ENCODE measurements around the gene ITIH3.

Gene ITIH3

GRCh38 chr3:52793702-52794611, 639 bp upstream of the ITIH3 start:
- DNase-seq, result no peak

DNA sequence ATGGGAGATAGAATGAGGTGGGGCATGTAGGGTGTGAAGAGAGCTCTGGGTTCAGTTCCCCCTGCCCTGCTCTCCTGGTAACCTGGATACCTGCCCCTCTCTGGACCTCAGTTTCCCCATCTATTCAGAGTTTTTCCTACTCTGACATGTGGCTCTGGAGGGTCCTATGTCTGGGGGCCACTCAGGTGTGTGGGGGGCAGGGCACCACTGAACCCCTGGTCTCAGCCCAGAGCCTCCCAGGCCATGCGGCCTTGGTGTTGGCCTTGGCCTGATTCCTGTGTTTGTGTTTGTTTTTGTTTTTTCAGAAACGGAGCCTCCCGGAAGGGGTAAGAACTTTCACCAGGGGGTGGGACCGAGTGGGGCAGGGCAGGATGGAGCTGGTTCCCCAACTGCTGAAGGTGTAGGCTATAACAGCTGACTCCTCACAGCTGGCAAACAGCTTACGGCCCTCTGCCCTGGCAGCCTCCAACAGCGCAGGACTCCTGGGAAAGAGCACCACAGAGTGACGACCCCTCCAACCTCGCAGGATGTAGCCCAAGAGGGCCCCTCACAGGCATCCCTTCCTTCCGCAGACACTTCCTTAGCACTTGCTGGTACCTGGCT, 803 bp downstream of the ITIH3 start:
- DNase-seq, result no peak

DNA sequence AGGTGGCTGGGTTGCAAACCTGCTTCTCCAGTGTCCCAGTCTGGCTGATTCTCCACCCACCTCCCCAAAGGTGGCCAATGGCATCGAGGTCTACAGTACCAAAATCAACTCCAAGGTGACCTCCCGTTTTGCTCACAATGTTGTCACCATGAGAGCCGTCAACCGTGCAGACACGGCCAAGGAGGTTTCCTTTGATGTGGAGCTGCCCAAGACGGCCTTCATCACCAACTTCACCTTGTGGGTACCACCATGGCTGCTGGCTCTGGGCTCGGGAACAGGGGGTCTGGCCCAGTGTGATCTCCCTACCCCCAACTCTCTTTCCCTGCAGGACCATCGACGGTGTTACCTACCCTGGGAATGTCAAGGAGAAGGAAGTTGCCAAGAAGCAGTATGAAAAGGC, 1.8 kb downstream of the ITIH3 start:
- DNase-seq, result no peak

DNA sequence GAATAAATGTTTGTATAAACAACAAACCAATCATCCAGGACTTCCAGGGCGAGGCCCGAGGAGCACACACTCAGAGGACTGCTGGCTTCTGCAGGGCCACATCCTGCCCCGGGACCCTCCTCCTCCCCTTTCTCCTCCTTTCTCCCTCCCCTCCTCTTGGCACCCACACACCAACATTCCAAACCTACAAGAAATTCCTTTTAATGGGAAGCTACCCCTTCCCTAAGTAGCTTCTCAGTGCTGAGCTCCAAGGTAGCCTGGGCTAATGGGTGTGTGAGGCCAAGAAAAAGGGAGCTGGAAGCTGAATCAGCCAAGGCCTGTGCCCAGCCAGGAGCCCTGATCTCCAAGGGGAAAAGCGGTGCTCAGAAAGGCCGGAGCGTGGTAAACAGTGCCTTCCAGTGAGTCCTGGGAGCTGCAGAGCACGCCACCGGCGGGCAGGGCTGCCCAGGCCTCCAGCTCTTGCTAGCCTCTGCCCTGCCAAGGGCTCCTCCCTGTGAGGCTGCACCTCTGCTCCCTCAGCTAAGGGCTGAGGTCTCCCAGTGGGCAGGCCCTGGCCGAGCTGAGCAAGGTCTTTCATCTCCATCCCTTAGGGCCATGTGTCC, 3.9 kb downstream of the ITIH3 start:
- peak; percentile 17 for DNase-seq

DNA sequence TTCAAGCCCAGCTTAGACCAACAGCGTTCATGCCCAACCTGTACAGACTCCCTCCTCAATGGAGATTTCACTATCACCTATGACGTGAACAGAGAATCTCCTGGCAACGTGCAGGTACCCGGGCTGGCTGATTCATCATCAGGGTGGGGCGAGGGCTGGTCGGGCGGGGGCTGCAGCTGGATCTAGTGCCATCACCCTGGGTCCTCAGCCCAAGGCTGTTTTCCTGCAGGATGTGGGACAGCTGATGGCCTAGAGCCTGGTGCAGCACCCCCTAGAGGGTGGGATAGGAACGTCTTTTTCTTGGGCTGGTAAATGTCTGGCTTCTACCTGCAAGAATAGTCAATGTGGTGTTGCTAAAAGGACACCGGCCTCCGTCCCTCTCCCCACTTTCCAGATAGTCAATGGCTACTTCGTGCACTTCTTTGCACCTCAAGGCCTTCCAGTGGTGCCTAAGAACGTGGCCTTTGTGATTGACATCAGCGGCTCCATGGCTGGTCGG, 4.4 kb downstream of the ITIH3 start:
- no peak for DNase-seq

GRCh38 chr3:52800079-52800478, 5.5 kb downstream of the ITIH3 start:
- DNase-seq, result no peak

DNA sequence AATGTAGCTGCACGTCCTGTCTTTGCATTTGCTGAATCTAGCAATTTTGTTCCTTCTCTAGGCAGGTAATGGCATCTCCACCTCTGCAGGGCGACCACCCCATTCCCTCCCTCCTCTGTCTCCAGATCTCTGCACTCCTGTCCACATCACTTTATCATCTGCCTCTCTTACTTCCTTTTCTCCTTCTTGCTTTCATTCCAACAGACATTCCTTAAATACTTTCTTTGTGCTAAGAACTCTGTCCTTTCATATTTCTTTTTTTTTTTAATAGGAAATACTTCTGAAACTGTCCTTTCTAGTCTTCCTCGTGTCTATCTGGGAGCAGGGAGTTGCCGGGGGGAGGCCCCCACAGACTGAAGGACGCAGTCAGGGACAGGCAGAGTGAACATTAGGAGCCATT, 7.2 kb downstream of the ITIH3 start:
- DNase-seq, result no peak

- DNase-seq, result no peak
Measured at GRCh38 chr3:52805270-52806039, 10.9 kb downstream of the ITIH3 start.

- DNase-seq, result no peak
Measured at GRCh38 chr3:52809149-52809548, 14.6 kb downstream of the ITIH3 start.

GRCh38 chr3:52809662-52810377, 15.2 kb downstream of the ITIH3 start:
- no peak for DNase-seq

DNA sequence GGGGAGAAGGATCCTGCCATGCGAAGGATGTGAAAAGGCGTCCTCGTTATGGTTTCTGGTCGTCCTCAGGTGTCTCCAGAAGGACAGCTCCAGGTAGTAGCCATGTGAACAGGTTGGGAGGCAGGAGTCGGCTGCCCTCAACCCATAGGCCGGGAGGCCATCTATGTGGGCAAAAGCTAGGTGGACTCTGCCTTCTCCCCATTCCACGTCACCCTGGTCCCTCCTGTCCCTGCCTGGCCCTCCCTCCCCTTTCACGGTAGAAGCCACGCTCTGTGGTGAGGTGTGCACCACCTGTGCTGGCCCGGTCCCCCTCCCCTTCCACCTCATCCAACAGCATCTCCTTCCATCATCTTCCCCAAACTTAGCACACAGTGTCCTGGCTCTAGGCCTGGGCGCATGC, 16.3 kb downstream of the ITIH3 start:
- no peak for DNase-seq

- no peak for DNase-seq
Measured at GRCh38 chr3:52811452-52812011, 16.9 kb downstream of the ITIH3 start.

DNA sequence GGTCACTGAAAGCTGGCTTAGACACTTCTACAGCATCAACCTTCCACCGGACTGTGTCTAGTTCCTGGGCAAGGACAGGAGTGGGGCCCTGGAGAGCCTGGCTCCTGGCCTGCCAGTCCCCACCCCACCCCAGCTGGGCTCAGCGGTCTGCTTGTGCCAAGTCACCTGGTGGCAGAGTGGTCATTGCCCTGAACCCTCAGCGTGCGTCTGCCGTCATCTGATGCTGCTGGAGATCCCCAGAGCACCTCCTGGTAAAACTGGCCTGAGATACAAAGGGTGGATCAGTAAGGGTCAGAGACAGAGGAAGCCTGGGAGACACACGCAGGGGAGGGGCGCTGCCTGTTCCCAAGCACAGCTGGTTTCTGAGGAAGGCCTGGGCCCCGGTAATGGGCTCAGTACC, 19.2 kb downstream of the ITIH3 start:
- DNase-seq, result no peak

DNA sequence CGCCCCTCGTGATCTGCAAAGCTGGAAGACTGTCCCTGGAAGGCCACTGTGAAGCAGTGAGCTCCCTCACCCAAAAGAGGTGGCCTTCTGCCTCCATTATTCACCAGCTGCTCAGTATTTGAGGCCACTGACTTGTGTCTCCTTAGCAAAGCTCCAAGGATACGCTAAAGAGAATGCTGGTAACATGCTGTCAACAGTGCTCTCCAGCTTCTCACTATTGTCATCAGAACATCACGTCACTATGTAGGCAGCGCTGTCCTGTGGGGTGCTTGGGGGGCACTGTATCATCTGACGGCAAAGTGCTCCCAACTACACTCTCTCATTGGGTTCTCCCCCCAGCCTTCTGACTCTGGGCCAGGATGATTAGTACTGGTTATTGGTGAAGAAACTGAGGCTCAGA, 21.6 kb downstream of the ITIH3 start:
- DNase-seq, result no peak

DNA sequence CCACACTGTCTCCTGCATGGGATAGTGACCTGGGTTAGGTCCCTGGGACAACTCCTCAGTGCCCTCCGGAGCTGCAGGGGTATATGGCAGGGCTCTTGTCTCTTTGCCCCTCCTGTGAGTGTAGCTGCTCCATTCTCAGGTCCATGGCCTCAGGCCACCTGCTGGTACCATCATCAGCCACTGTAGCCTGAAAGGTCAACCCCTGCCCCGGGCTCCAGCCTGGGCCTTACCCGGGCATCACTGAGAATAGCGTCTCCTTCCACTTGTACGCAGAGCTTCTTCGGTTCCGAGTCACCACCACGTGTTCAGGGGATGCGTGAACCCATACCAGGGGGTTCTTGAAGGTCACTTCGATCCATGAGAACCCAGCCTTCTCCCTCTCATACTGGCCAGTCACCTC, 22.1 kb downstream of the ITIH3 start:
- no peak for DNase-seq

DNA sequence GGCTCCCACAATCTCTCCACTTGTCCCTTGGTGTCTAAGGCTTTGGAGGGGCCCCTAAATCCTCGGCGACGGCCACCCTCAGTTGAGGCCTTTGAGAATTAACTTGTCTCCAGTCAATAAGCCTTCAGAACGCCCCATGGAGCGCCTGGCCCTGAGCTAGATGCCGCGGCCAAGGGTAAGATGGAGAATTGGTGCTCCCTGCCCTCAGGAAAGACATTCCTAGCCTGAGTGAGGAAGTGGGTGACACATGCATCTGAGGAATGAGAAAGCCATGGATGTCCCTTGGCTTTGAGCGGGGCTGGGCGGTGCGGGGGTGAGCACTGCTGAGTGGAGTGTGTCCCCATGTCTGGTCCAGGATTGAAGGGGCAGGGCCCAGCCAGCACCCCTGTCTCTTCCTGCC, 22.6 kb downstream of the ITIH3 start:
- DNase-seq, result no peak

GRCh38 chr3:52817860-52818259, 23.3 kb downstream of the ITIH3 start:
- DNase-seq, result no peak

DNA sequence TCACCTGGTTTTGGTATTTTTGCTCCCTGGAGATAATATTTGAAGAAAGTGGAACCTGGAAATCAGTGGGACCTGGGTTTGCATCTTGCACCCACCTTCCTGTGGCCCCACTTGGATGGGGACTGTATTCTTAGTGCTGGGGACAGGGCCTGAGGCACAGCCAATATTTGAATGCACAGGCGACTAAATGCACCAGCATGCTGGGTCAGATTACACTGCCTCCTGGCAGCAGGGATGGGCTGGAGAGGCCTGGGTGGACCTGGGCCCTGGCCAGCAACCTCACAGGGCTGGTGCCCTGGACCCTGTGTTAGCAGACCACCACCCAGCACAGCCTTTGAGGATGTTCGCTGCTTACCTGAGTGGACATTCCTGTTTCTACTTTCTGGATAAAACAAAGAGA, 25.3 kb downstream of the ITIH3 start:
- DNase-seq, result no peak

GRCh38 chr3:52820736-52821135, 26.1 kb downstream of the ITIH3 start:
- DNase-seq, result no peak

DNA sequence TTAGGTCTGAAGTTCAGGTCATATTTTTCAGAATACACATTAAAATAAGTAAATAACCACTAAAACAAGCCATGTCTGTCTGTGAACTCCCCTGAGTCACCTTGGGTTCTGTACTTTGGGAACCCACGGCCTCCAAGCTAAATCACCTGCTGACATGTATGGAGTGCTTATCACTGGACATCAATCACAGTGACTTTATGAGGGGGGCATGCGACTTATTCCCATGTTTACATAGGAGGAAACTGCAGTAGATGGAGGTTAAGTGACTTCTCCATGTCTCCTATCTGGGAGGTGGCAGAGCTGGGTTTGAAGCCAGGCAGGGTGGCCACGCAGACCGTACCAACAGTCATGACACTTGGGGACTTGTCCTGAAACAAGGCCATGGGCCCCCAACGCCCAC, 27.8 kb downstream of the ITIH3 start:
- no peak for DNase-seq

DNA sequence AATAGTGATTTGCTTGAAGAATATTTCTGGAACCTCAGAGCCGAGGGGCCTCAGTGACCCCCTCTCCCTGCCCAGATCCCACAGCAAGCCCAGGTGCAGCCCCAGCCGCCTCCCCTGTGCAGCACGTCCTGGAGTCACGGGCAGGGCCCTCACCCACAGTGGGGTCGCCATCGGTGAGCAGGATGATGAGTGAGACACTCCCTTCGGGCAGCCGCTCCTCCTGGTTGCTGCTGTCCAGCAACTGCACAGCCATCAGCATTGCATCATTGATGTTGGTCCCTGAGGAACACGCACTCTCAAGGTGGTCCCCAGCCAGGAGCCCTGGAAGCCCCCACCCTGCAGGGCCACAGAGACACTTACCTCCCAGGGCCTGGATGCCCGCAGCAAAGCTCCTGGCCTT, 29.4 kb downstream of the ITIH3 start:
- DNase-seq, result no peak

DNA sequence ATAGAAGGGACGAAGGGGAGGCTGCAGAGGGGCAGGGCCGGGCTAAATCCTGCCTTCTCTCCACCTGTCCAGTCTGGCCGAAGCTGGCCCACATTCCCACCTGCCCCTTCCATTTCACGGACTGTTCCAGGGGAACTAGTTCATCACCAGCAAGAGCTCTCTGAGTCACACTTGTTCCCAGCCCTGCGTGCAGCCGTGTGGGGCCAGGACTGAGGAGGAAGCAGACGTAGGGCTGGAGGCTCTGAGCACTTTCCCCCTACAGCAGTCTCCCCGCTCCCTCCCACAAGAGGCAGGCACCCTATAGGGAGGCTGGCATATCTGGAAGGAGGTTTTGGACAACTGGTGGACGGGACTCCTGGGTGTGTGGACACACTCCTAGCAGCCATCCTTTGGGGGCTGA, 32.8 kb downstream of the ITIH3 start:
- DNase-seq, result peak; percentile 13
